Measurements from ENCODE around the gene PUS3.

DNA sequence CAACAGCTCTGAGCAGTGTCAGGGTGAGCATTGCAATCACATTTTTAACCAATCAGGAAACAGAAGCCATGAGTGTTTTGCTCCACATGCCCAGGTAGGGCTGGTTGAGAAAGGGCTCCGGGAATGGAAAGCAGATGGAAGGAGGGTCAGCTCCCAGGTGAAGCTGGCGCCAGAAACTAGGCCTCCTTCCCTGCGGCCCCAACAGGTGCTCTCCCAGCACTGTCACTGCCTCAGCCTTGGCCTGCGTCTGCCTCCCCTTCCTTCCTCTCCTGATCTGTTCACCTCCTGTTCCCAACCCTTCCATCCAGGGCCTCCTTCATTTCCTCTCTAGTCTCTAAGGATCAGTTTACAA is 38.2 kb upstream of the PUS3 start:
- TF ChIP-seq, protein P1, sequence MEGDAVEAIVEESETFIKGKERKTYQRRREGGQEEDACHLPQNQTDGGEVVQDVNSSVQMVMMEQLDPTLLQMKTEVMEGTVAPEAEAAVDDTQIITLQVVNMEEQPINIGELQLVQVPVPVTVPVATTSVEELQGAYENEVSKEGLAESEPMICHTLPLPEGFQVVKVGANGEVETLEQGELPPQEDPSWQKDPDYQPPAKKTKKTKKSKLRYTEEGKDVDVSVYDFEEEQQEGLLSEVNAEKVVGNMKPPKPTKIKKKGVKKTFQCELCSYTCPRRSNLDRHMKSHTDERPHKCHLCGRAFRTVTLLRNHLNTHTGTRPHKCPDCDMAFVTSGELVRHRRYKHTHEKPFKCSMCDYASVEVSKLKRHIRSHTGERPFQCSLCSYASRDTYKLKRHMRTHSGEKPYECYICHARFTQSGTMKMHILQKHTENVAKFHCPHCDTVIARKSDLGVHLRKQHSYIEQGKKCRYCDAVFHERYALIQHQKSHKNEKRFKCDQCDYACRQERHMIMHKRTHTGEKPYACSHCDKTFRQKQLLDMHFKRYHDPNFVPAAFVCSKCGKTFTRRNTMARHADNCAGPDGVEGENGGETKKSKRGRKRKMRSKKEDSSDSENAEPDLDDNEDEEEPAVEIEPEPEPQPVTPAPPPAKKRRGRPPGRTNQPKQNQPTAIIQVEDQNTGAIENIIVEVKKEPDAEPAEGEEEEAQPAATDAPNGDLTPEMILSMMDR (IDR thresholded peaks at IDR 0.05), result no peak
- no peak for TF ChIP-seq POLR2A (IDR thresholded peaks at IDR 0.05)

All from thyroid gland (tissue), 4 donors.